Esophagus muscularis mucosa (tissue), 4 donors: Measurements from ENCODE around the gene AGK. TPM values are rescaled to one million over a fixed set of nuclear protein-coding genes. Genes with fewer than 3 reads are reported as not detected.

Experiments used
- DNase-seq: peaks from one replicate; pipeline ENCODE4 v3.0.0-alpha.2; 2017; ENCODE audit errors: extremely low spot score
- H3K27ac ChIP-seq, 4 donors: fragments of 200-600 bp; sonication (generic); replicated peaks in 1 of 4; 1 replicate in 3 of 4; 2 replicates in 1 of 4; pipeline ENCODE4 v1.5.1; 2016 to 2019; ENCODE audit warnings: mild to moderate bottlenecking in 1 of 4
- H3K27me3 ChIP-seq, 4 donors: fragments of 200-600 bp; sonication (generic); one replicate each; pipeline versions ENCODE4 v1.5.1 to v1.6.0; 2016 to 2019
- H3K36me3 ChIP-seq, 4 donors: fragments of 200-600 bp; sonication (generic); one replicate each; pipeline ENCODE4 v1.5.1; 2016 to 2019
- H3K4me1 ChIP-seq, 4 donors: fragments of 200-600 bp; sonication (generic); one replicate each; pipeline ENCODE4 v1.5.1; 2016 to 2019
- H3K4me3 ChIP-seq, 4 donors: fragments of 200-600 bp; sonication (generic); 1 replicate in 2 of 4; 2 replicates in 2 of 4; pipeline ENCODE4 v1.5.1; 2016 to 2019; ENCODE audit warnings: mild to moderate bottlenecking in 4 of 4, moderate library complexity in 1 of 4
- H3K9me3 ChIP-seq, 4 donors: fragments of 200-600 bp; sonication (generic); 1 replicate in 3 of 4; 2 replicates in 1 of 4; pipeline ENCODE4 v1.5.1; 2016 to 2019
- EP300 ChIP-seq: sonication (generic); formaldehyde crosslinking; IDR thresholded peaks from one replicate; pipeline ENCODE4 v1.6.1; 2017; ENCODE audit warnings: antibody characterized with exemption
- POLR2A ChIP-seq: fragments of 450-650 bp; IDR thresholded peaks from one replicate; pipeline ENCODE4 v1.6.1; 2017; ENCODE audit warnings: antibody characterized with exemption, moderate library complexity, mild to moderate bottlenecking, low read depth
- POLR2AphosphoS5 ChIP-seq, 2 donors: sonication (generic); formaldehyde crosslinking; IDR thresholded peaks; one replicate each; pipeline ENCODE4 v1.6.1; 2017; ENCODE audit warnings: antibody characterized with exemption in 2 of 2
- WGBS: methylation state at CpG from one replicate; pipeline ENCODE4 v1.1.5; 2018; 5-methylcytosine and 5-hydroxymethylcytosine counted together
- intact Hi-C: fragments of 100-400 bp; cut with DNase I; formaldehyde crosslinking; loops from one replicate; pipeline ENCODE4 v1.15.1; 2023
- total RNA-seq, 4 donors: library from RNA; depleted of rRNA; stranded (reverse); fragments of >200 nt; gene quantifications; one replicate each; pipeline versions ENCODE4 v1.1.0 to v1.2.1, GENCODE V29; 2016
- TF ChIP-seq, protein P1 (sequence below), 3 experiments: fragments of 200-600 bp in 2 of 3; fragments of 450-650 bp in 1 of 3; sonication (generic) in 2 of 3; IDR thresholded peaks; one replicate each; pipeline ENCODE4 v1.5.1; 2017 to 2019; ENCODE audit warnings: antibody characterized with exemption in 3 of 3, mild to moderate bottlenecking in 2 of 3, moderate library complexity in 1 of 3

Gene AGK
- total RNA-seq, 4 donors from 2014 or later, result 17.9 to 23.4 (median 19.2) TPM

DNA sequence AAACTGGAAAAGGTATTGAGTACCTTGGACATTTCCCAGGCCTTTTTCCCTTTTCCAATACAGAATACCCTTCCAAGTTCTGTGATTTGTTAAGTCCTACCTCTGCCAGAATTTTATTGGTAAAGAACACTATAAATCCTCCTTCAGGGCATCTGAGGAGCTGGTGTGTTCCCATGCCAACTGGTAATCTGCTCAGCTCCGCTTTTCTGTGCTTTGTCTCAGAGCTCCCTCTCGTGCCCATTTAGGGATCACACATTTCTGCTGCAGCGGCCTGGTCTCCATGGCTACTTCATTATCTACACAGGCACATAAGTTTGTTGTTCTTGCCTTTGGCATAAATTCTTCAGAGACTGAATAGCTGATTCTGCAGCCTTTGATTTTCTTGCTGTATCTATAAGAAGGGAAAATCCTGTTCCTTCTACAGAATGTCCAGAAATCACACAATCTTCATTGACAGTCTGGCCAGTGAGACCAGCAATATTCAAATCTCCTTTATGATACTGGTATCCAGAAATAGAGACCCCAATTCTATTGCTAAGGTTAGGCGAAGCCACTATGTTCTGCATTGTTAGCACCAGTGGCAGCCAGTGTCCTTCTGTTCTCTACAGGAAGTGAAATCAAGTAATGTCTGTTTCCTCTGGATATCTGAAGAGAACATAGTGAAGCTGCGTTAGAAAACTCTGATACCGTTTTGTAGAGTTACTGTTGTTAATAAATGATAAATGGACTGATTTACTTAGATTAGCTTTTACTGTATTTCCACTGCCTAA, 98.8 kb downstream of the AGK start:
- H3K4me3 ChIP-seq, result no peak overlapping the region
- DNase-seq, result no peak
- no peaks in the 10 kb centered on the region for H3K27me3 ChIP-seq
- intact Hi-C loops, result no loop called here
- peak overlapping the region; percentile 11 to 45 (median 33) for H3K27ac ChIP-seq
- 32% methylated on average over 6 of the region's 6 CpGs for WGBS
- TF ChIP-seq, protein P1, sequence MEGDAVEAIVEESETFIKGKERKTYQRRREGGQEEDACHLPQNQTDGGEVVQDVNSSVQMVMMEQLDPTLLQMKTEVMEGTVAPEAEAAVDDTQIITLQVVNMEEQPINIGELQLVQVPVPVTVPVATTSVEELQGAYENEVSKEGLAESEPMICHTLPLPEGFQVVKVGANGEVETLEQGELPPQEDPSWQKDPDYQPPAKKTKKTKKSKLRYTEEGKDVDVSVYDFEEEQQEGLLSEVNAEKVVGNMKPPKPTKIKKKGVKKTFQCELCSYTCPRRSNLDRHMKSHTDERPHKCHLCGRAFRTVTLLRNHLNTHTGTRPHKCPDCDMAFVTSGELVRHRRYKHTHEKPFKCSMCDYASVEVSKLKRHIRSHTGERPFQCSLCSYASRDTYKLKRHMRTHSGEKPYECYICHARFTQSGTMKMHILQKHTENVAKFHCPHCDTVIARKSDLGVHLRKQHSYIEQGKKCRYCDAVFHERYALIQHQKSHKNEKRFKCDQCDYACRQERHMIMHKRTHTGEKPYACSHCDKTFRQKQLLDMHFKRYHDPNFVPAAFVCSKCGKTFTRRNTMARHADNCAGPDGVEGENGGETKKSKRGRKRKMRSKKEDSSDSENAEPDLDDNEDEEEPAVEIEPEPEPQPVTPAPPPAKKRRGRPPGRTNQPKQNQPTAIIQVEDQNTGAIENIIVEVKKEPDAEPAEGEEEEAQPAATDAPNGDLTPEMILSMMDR (IDR thresholded peaks at IDR 0.05), result peak; percentile 55 to 67 (median 58)
- TF ChIP-seq POLR2AphosphoS5 (IDR thresholded peaks at IDR 0.05), result no peak
- no peak for TF ChIP-seq POLR2A
- H3K4me1 ChIP-seq, result peaks cover 12 to 30% (median 23%) of the 10 kb centered on the region in 4 donors
- no peaks in the 10 kb centered on the region for H3K9me3 ChIP-seq
- peaks cover 0 to 32% (median 12%) of the 10 kb centered on the region in 4 donors for H3K36me3 ChIP-seq

DNA sequence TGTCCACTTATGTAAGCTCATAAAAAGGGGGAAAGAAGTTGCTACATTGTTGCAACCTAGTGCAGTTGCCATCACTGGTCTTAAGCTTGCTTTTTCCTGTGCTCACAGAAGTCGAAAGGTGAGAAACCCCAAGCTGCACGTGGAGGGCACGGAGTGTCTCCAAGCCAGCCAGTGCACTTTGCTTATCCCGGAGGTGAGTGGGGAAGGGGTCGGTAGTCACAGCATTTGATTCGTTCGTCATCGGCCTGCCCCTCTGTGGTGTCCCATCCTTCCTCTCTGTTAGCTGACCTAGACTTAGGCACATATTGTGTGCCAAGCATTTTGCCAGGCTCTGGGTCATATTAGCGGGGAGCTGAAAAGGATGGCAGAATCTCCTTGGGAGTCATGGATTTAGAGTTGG, 100.2 kb downstream of the AGK start:
- 88% methylated on average over 9 of the region's 9 CpGs for WGBS
- Histone ChIP-seq H3K27ac (no peak overlapping the region), H3K4me1 (peaks cover 12 to 30% (median 23%) of the 10 kb centered on the region in 4 donors), H3K9me3 (no peaks in the 10 kb centered on the region), H3K27me3 (no peaks in the 10 kb centered on the region), H3K36me3 (peaks cover 0 to 38% (median 14%) of the 10 kb centered on the region in 4 donors), H3K4me3 (no peak overlapping the region)
- no peak for DNase-seq
- no peak for TF ChIP-seq EP300
- no peak for TF ChIP-seq POLR2A
- TF ChIP-seq, protein P1 (IDR thresholded peaks at IDR 0.05), result no peak
- intact Hi-C loops, result no loop called here

DNA sequence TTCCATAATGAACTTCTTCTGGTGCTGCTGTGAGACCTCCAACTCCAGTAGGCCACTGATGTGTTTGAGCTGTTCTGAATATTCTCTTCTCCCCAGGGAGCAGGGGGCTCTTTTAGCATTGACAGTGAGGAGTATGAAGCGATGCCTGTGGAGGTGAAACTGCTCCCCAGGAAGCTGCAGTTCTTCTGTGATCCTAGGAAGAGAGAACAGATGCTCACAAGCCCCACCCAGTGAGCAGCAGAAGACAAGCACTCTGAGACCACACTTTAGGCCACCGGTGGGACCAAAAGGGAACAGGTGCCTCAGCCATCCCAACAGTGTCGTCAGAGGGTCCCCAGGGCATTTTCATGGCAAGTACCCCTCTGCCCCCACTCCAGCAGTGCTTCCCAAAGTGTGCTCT, 101.5 kb downstream of the AGK start:
- WGBS, result 74% methylated on average over 3 of the region's 3 CpGs
- intact Hi-C loops, result no loop called here
- no peak for DNase-seq
- Histone ChIP-seq H3K4me3 (no peak overlapping the region), H3K9me3 (no peaks in the 10 kb centered on the region), H3K27ac (no peak overlapping the region), H3K4me1 (peaks cover 12 to 30% (median 23%) of the 10 kb centered on the region in 4 donors), H3K27me3 (no peaks in the 10 kb centered on the region), H3K36me3 (peaks cover 8 to 48% (median 20%) of the 10 kb centered on the region in 4 donors)
- no peak for TF ChIP-seq EP300

DNA sequence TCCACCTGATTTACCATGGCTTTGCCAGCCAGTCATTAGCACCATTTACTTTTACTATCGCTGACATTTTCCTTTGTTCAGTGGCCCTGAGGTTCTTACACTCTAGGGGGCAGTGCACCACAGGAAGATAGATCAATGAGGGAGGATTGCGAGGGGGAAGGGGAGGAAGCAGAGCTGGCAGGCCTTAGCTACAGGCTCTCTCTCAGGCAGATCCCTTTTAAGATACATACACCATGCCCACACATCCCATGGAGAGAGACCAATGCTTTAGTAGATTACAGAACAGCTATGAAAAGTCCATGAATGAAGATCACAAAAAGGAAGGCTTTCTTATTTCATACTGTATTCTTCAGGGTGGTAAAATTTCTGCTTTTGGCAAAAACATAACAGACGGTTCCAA, 103.3 kb downstream of the AGK start:
- Histone ChIP-seq H3K4me1 (peaks cover 7 to 15% (median 11%) of the 10 kb centered on the region in 4 donors), H3K9me3 (no peaks in the 10 kb centered on the region), H3K4me3 (no peak overlapping the region), H3K36me3 (peaks cover 9 to 61% (median 29%) of the 10 kb centered on the region in 4 donors), H3K27ac (no peak overlapping the region), H3K27me3 (no peaks in the 10 kb centered on the region)
- TF ChIP-seq POLR2A (no peak), POLR2AphosphoS5 (IDR thresholded peaks at IDR 0.05) (peak in 1 of 2 donors; percentile 26), EP300 (no peak)
- TF ChIP-seq, protein P1 (IDR thresholded peaks at IDR 0.05), result peak; percentile 44 to 64 (median 58)
- WGBS, result 46% methylated on average over 3 of the region's 3 CpGs
- intact Hi-C loops, result no loop called here
- DNase-seq, result no peak

DNA sequence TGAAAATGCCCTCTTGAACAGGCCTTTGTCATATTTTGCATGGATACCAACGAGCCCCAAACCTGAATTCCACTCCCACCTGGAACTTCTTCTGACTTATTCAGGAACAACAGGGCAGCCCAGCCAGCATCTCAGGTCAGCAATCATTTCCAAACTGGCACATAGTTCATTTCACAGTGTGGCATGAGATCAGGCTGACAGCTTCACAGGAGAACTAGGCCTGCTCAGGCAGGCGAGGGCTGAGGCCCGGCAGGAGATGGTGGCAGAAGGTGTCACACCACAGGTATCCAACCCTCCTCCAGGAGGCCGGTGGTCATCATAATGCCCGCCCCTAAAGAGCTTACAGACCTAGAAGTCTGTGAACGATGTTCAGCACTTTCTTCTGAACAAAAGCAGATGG, 108.3 kb downstream of the AGK start:
- no peak for TF ChIP-seq POLR2A
- TF ChIP-seq, protein P1 (IDR thresholded peaks at IDR 0.05), result no peak
- 97% methylated on average over 4 of the region's 6 CpGs for WGBS
- intact Hi-C loops, result no loop called here
- no peak for DNase-seq
- Histone ChIP-seq H3K27ac (no peak overlapping the region), H3K27me3 (no peaks in the 10 kb centered on the region), H3K36me3 (peaks cover 18 to 87% (median 60%) of the 10 kb centered on the region in 4 donors), H3K4me1 (peaks cover 0 to 5% (median 1%) of the 10 kb centered on the region in 4 donors), H3K4me3 (no peak overlapping the region), H3K9me3 (no peaks in the 10 kb centered on the region)
